UCSD-AML1 (cell line): ENCODE measurements around the gene MOGAT2.
"Not testable (repeated sequence)": the region's sequence is repeated elsewhere in the genome, so short reads cannot be mapped to it uniquely, and the experiment has no call there.

Experiments
- DNase-seq: peaks from one replicate; lab custom pipeline; 2025; ENCODE audit not compliant: unreplicated experiment; lab: John Stamatoyannopoulos, UW

The MOGAT2 gene

DNA sequence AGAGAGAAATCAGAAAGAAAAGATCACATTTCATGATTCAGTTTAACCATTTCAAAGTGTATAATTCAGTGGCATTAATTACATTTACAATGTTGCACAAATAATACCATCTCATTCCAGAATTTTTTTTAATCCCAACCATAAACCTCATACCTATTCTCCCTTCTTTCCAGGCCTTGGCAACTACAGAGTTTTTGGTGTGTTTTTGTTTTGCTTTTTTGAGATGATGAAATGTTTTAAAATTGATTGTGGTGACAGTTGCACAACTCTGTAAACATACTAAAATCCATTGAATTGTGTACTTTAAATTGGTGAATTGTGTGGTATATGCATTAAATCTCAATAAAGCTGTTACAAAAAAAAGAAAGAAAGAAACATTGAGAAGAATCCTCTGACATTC, 37.3 kb downstream of the MOGAT2 start:
- DNase-seq, result not testable (repeated sequence)

DNA sequence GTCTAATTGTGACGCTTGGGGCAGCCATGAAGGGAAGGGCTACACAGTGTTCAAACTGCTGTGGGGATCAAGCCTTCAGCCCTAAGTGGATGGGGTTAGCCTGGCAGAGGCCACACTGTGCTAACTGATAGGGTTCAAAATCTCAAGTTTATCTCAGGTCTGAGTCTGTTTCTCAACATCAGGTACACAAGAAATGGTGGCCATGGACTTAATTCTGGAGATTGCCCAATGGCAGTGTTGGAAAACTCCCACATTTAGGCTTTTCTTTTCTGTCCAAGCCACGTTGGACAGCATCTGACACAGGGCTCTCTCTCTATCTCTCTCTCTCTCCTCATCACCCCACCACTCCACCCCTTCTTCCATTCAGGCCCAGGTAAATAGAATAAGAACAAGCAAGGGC, 40.0 kb downstream of the MOGAT2 start:
- DNase-seq, result no peak

GRCh38 chr11:75759832-75760231, 42.2 kb downstream of the MOGAT2 start:
- DNase-seq, result no peak

GRCh38 chr11:75760243-75760642, 42.6 kb downstream of the MOGAT2 start:
- no peak for DNase-seq

DNA sequence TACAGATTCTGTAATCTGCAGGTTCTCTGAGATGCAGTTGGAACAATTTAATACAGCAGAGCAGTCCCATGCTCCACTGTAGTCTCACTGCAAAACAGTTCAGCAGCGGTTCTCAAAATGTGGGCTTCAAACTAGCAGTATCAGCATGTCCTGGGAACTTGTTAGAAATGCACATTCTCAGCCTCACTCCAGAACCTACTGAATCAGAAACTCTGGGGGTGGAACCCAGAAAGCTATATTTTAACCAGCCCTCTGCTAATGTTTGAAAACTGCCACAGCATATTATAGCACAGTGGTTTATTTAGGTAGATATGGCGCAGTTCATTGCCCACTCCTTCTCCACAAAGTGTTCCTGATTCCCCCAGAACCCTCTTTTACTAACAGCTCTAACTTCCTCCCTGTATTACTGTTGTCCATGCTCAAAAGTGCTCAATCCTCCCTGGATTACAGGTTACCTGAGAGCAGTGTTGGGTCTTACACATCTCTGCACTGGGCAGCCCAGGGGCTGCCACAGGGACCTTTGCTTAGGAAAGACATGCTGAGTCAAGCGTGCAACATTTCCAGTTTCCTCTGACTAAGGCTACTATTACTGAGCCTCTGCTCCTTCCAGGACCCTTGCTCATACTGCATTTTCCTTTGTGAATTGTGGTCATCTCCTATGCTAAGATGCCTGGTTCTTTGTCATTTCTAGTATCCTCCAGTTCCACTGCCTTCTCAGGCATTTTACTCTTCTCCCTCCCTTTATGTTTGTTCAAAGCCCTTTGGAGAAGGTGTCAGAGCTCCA, 43.3 kb downstream of the MOGAT2 start:
- no peak for DNase-seq

DNA sequence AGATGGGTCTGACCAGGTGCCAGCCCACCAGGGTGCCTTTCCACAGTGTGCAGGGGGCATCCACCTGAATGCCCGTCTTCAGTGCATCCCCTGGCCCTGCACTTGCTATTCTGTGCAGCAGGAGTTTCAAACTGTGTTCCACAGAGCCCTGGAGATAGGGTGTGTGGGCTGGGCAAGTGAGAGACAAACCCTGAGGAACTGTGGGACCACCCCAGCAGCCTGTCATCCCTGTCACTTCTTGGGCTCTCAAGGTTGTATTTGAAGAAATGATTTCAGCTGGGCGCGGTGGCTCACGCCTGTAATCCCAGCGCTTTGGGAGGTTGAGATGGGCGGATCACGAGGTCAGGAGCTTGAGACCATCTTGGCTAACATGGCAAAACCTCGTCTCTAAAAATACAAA, 44.5 kb downstream of the MOGAT2 start:
- no peak for DNase-seq

- no peak for DNase-seq
These were observed 45.2 kb downstream of the MOGAT2 start for GRCh38 chr11:75762885-75763284.

DNA sequence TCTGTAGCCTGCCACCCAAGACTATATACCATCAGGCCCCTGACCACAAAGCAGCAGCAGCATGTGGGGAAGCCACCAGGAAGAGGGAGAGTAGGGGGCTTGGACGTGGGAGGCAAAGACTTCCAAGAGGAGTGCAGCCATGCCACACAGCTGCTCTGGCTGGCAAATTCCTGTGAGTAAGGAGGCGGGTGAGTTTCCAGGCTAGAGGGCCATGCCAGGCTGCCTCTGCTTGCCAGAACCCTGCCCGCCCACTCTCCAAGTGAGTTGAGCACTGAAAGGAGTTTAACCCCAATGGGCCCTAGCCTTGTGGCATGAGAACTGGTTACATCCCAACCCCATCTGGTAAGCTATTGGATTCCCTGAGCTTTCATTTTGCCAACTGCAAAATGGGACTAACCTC, 46.2 kb downstream of the MOGAT2 start:
- DNase-seq, result no peak

DNA sequence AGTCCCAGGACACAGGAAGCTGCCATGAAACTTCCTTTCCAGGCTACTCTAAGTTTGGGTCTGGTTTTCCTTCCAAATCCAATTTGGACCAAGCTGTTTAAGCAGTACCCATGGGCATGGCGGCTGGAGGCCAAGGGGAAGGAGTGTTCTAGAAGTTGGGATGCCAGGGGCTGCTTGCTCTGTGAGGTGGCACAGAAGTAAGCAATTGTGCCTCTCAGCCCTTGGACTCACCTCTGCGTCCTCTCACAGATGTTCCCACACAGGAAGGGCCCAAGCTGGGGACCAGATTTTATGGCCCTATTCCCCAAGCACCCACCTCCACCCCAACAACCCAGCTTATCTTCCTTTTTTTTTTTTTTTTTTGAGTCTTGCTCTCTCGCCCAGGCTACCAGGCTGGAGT, 47.5 kb downstream of the MOGAT2 start:
- DNase-seq, result no peak

GRCh38 chr11:75766443-75767227, 49.0 kb downstream of the MOGAT2 start:
- DNase-seq, result no peak

DNA sequence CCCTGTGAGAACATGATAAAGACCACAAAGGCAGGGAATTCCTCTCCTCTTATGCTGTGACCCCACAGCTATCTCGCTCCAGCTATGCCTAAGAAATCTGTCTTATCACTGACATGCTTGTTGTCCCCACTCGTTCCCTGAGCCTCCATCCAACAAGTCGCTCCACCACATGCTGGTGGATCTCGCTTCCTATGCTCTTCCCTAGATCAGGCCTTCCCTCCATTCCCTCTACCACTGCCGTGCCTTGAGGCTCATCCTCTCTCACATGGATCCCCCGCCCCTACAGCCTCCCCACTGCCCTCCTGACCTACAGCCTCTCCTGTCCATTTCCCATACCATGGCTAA, 49.6 kb downstream of the MOGAT2 start:
- no peak for DNase-seq

GRCh38 chr11:75767793-75768111, 50.1 kb downstream of the MOGAT2 start:
- no peak for DNase-seq

GRCh38 chr11:75768112-75768908, 50.7 kb downstream of the MOGAT2 start, which contains the start of gene DGAT2:
TSS of gene DGAT2 (plus strand) at chr11:75768778. CDS start at chr11:75768992, 214 bp downstream.
- peak; percentile 62 for DNase-seq

DNA sequence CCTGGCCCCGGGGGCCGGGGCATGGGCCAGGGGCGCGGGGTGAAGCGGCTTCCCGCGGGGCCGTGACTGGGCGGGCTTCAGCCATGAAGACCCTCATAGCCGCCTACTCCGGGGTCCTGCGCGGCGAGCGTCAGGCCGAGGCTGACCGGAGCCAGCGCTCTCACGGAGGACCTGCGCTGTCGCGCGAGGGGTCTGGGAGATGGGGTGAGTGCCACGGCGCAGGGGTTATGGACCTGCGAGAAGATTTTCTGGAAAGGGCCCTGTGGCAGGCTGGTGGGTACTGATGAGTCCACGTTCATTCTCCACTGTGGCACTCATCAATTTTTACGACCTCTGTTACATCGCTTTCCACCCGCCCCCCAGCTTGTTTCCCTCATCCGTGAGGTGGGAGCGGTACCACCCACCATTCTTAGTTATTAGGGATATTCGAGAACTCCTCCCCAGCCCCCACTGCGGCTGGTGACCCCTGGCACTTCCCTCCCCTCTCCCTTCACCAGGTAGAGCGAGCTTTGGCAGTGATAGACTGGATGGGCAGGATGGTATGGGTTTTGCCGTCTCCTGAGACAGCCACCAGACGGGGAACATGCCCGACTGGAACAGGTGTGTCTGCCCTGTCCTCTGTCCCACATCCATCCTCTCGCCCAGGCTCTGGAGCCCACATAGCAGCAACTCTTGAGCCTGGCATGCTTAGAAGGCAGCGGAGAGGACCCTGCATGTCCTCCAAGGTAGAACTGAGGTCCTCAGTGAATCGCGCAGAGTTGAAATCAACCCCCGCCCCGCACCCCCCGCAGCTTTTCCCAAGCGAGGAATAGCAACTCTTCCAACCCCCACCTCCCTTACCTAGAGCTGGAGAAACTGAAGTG, 51.5 kb downstream of the MOGAT2 start:
- DNase-seq, result no peak

DNA sequence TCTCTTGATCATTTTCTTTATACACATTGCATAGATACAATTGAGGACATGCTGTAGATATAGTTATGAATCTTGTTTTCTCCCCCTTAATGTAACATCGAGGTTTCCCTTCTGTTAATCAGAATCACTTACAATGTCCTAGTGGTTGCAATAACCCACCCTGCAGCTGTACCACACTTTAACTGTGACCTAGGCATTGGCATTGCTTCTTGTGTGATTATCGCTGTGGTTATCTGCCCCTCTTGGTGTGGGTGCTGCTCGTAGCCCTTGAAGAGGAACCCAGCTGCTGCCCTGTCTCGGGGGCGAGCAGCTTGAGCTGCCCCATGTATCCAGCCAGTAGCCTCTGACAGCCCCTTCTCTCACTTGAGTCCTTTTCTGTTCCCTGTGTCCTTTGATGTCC, 52.5 kb downstream of the MOGAT2 start:
- no peak for DNase-seq

- no peak for DNase-seq
These were observed 54.2 kb downstream of the MOGAT2 start for GRCh38 chr11:75771646-75772410.

DNA sequence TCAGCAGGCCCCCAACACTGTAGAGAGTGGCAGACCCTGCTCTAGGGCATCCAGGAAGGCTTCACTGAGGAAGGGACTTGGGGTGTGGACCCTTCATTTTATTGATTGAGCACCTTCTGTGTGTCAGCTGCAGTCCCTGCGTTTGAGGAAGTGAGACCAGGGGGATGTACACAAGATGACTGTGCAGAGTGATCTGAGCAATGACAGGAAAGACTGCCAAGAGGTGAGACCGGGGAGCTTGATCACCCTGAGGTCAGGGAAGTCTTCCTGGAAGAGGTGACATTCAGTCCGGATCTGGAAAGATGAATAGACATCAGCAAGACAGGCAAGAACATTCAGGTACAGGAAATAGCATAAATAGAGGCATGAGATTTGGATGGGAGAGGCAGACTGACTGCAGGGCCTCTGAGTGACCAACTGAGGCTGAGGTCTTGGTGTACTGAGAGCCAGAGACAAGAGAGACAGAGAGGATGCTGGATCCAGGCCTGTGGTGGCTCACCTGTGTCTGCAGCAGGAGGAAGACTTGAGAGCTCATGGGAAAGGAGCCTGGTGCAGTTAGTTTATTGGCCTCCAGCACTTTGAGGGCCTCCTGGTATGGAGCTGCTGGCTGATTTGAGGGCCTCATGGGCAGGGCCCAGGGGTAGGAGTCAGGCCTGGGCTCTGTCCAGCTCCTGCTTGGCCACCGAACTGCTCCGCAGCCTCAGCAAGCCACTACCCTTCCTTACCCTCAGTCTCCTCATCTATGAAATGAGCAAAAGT, 56.1 kb downstream of the MOGAT2 start:
- no peak for DNase-seq

DNA sequence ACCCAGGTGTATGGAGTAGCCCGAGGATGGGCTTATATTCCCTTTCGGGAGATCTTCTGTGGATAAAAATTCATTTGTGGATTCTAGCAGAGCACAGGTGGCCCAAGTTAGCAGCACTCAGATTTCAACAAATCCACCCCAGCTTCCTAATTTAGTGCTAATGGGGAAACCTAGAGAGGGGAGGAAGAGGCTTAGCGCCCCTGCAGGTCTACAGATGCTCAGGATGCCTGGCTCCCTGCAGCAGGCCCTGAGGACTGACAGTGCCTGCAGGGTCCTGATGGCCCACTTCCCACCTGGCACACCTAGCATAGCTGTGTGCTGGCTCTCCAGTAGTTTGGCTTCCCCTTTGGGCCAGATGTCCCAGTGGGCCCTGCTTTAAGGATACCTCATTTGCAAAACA, 57.4 kb downstream of the MOGAT2 start:
- no peak for DNase-seq

DNA sequence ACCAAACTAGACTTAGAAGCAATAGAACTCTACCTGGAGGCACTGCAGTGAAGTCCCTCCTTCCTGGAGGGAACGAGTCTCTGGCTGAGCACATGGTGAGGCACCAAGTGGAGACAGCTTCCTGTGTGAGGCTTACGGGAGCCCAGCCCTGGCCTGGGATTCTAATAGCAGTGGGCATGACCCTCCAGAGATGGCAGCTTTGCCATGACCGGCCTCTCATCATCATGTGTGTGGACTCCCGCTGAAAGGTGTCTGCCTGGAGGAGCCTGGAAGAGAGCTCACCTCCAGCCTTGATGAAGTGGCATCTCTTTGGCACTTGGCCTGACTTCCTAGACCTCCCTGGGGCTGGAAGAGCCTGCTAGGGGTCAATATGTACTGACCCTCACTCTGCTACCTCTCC, 58.9 kb downstream of the MOGAT2 start:
- no peak for DNase-seq
